Neural crest cell (in vitro differentiated cells): ENCODE measurements around the gene NME8. TPM values are rescaled to one million over a fixed set of nuclear protein-coding genes. Genes with fewer than 3 reads are reported as not detected.

ENCODE experiments used
- DNase-seq: peaks from one replicate; pipeline ENCODE4 v3.0.0; 2021; ENCODE audit warnings: low read depth, mixed read lengths, low spot score
- H3K27ac Mint-ChIP-seq: one replicate; pipeline ENCODE4 v1.8.0; 2021; ENCODE audit warnings: mild to moderate bottlenecking, mixed read lengths; ENCODE audit not compliant: unreplicated experiment
- H3K27me3 Mint-ChIP-seq: 2 replicates; pipeline ENCODE4 v1.8.0; 2021; ENCODE audit warnings: low read depth, mild to moderate bottlenecking, mixed read lengths
- H3K36me3 Mint-ChIP-seq: 2 replicates; pipeline ENCODE4 v1.8.0; 2021; ENCODE audit warnings: low read depth, mild to moderate bottlenecking, mixed read lengths
- H3K4me1 Mint-ChIP-seq: 2 replicates; pipeline ENCODE4 v1.8.0; 2021; ENCODE audit warnings: mixed read lengths
- H3K4me3 Mint-ChIP-seq: one replicate; pipeline ENCODE4 v1.8.0; 2021; ENCODE audit warnings: mild to moderate bottlenecking, mixed read lengths
- H3K9me3 Mint-ChIP-seq: 2 replicates; pipeline ENCODE4 v1.8.0; 2021; ENCODE audit warnings: mixed read lengths
- CTCF ChIP-seq: fragments of 200-600 bp; sonication (generic); conservative IDR thresholded peaks from 2 replicates; pipeline ENCODE4 v1.5.0; 2021; ENCODE audit warnings: antibody characterized with exemption, mild to moderate bottlenecking
- total RNA-seq: library from RNA; stranded (reverse); gene quantifications from 2 replicates; pipeline ENCODE4 v1.2.1, GENCODE V29; 2021

The NME8 gene
- total RNA-seq, 1 donor from 2014 or later, result not detected

- Mint-ChIP-seq H3K36me3 (no peaks in the 10 kb centered on the region), H3K4me1 (no peaks in the 10 kb centered on the region), H3K27me3 (no peaks in the 10 kb centered on the region), H3K4me3 (no peak overlapping the region), H3K9me3 (peaks cover 7% of the 10 kb centered on the region), H3K27ac (no peak overlapping the region)
- TF ChIP-seq CTCF, result no peak
- DNase-seq, result no peak
Observed at GRCh38 chr7:37817996-37818720, 30.2 kb upstream of the NME8 start.

GRCh38 chr7:37820708-37821468, 27.5 kb upstream of the NME8 start:
- Mint-ChIP-seq H3K36me3 (no peaks in the 10 kb centered on the region), H3K27me3 (no peaks in the 10 kb centered on the region), H3K4me1 (no peaks in the 10 kb centered on the region), H3K9me3 (peaks cover 4% of the 10 kb centered on the region), H3K27ac (no peak overlapping the region), H3K4me3 (no peak overlapping the region)
- no peak for DNase-seq
- TF ChIP-seq CTCF, result no peak

- no peaks in the 10 kb centered on the region for H3K36me3 Mint-ChIP-seq
- no peak overlapping the region for H3K4me3 Mint-ChIP-seq
- no peaks in the 10 kb centered on the region for H3K27me3 Mint-ChIP-seq
- no peak overlapping the region for H3K27ac Mint-ChIP-seq
- H3K4me1 Mint-ChIP-seq, result no peaks in the 10 kb centered on the region
- no peak for DNase-seq
- H3K9me3 Mint-ChIP-seq, result peaks cover 4% of the 10 kb centered on the region
- TF ChIP-seq CTCF, result no peak
Observed at GRCh38 chr7:37822946-37823345, 25.5 kb upstream of the NME8 start.

GRCh38 chr7:37823557-37823956, 24.8 kb upstream of the NME8 start:
- DNase-seq, result no peak
- no peaks in the 10 kb centered on the region for H3K27me3 Mint-ChIP-seq
- H3K4me3 Mint-ChIP-seq, result no peak overlapping the region
- no peak for TF ChIP-seq CTCF
- no peaks in the 10 kb centered on the region for H3K36me3 Mint-ChIP-seq
- H3K9me3 Mint-ChIP-seq, result peaks cover 4% of the 10 kb centered on the region
- no peaks in the 10 kb centered on the region for H3K4me1 Mint-ChIP-seq
- no peak overlapping the region for H3K27ac Mint-ChIP-seq

- DNase-seq, result no peak
- Mint-ChIP-seq H3K36me3 (no peaks in the 10 kb centered on the region), H3K9me3 (peaks cover 2% of the 10 kb centered on the region), H3K27ac (no peak overlapping the region), H3K4me1 (no peaks in the 10 kb centered on the region), H3K27me3 (no peaks in the 10 kb centered on the region), H3K4me3 (no peak overlapping the region)
- no peak for TF ChIP-seq CTCF
Observed at GRCh38 chr7:37825038-37825437, 23.4 kb upstream of the NME8 start.
